HG03159 (cell line): Measurements from ENCODE around the gene HGF.
"Not testable (repeated sequence)": the region's sequence is repeated elsewhere in the genome, so short reads cannot be mapped to it uniquely, and the experiment has no call there.

Source experiments
- ATAC-seq: cut with Tn5 transposase; IDR thresholded peaks from one replicate; pipeline ENCODE4 v1.9.1; 2021; ENCODE audit warnings: mild to moderate bottlenecking, moderate library complexity; ENCODE audit not compliant: unreplicated experiment

HGF gene

GRCh38 chr7:81725003-81725811, 44.6 kb downstream of the HGF start:
- no peak for ATAC-seq

GRCh38 chr7:81722250-81722649, 47.6 kb downstream of the HGF start:
- not testable (repeated sequence) for ATAC-seq

GRCh38 chr7:81721437-81721836, 48.4 kb downstream of the HGF start:
- no peak for ATAC-seq

GRCh38 chr7:81719865-81720264, 50.0 kb downstream of the HGF start:
- ATAC-seq: no peak

GRCh38 chr7:81715984-81716588, 53.8 kb downstream of the HGF start:
- ATAC-seq: no peak

GRCh38 chr7:81714306-81714705, 55.5 kb downstream of the HGF start:
- no peak for ATAC-seq

GRCh38 chr7:81710751-81711150, 59.1 kb downstream of the HGF start:
- ATAC-seq: no peak

- no peak for ATAC-seq
These were observed 60.0 kb downstream of the HGF start for GRCh38 chr7:81709836-81710235.

GRCh38 chr7:81707966-81708365, 61.9 kb downstream of the HGF start:
- ATAC-seq: no peak

GRCh38 chr7:81707196-81707595, 62.7 kb downstream of the HGF start:
- ATAC-seq: no peak

- ATAC-seq: no peak
These were observed 64.6 kb downstream of the HGF start for GRCh38 chr7:81705206-81705605.

GRCh38 chr7:81704595-81704994, 65.3 kb downstream of the HGF start:
- no peak for ATAC-seq

- no peak for ATAC-seq
These were observed 70.9 kb downstream of the HGF start for GRCh38 chr7:81698965-81699364.

- ATAC-seq: no peak
These were observed 75.1 kb downstream of the HGF start for GRCh38 chr7:81694711-81695110.

GRCh38 chr7:81693894-81694293, 76.0 kb downstream of the HGF start:
- ATAC-seq: no peak

GRCh38 chr7:81693080-81693479, 76.8 kb downstream of the HGF start:
- ATAC-seq: no peak

GRCh38 chr7:81692146-81692905, 77.5 kb downstream of the HGF start:
- ATAC-seq: no peak

- ATAC-seq: no peak
These were observed 78.5 kb downstream of the HGF start for GRCh38 chr7:81691199-81691821.

- no peak for ATAC-seq
These were observed 79.2 kb downstream of the HGF start for GRCh38 chr7:81690688-81691087.

GRCh38 chr7:81690251-81690650, 79.6 kb downstream of the HGF start:
- ATAC-seq: no peak

GRCh38 chr7:81688622-81689411, 81.0 kb downstream of the HGF start:
- no peak for ATAC-seq
